OCI-LY3 (cell line): Measurements from ENCODE around the gene DERA.

Experiments used
- EZH2phosphoT487 ChIP-seq: fragments of 200-600 bp; shearing (Covaris generic); IDR thresholded peaks from 2 replicates; pipeline ENCODE4 v1.6.1; 2018; ENCODE audit warnings: antibody characterized with exemption, mixed run types, low read depth
- TF ChIP-seq, protein P1 (sequence below): fragments of 200-600, 300-600 bp; sonication (generic); IDR thresholded peaks from 2 replicates; pipeline ENCODE4 v1.5.1; 2014; ENCODE audit warnings: antibody characterized with exemption, low read length, low read depth

DNA sequence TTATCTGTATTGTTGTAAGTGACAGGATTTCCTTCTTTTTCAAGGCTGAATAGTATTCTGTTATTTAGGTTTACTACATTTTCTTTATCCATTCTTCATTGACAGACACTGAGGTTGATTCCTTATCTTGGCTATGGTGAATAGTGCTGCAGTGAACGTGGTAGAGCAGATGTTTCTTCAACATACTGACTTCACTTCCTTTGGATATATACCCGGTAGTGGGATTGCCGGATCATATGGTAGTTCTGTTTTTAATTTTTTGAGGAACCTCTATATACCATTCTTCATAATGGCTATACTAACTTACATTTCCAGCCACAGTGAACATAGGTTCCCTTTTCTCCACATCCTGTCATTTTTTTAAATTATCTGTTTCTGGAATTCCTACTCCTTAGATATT is 21.8 kb downstream of the DERA start:
- TF ChIP-seq, protein P1, sequence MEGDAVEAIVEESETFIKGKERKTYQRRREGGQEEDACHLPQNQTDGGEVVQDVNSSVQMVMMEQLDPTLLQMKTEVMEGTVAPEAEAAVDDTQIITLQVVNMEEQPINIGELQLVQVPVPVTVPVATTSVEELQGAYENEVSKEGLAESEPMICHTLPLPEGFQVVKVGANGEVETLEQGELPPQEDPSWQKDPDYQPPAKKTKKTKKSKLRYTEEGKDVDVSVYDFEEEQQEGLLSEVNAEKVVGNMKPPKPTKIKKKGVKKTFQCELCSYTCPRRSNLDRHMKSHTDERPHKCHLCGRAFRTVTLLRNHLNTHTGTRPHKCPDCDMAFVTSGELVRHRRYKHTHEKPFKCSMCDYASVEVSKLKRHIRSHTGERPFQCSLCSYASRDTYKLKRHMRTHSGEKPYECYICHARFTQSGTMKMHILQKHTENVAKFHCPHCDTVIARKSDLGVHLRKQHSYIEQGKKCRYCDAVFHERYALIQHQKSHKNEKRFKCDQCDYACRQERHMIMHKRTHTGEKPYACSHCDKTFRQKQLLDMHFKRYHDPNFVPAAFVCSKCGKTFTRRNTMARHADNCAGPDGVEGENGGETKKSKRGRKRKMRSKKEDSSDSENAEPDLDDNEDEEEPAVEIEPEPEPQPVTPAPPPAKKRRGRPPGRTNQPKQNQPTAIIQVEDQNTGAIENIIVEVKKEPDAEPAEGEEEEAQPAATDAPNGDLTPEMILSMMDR: no peak
- TF ChIP-seq EZH2phosphoT487: no peak
